H9 (cell line): Measurements from ENCODE around the gene HBZ. TPM values are rescaled to one million over a fixed set of nuclear protein-coding genes. Genes with fewer than 3 reads are reported as not detected.

Experiments
- DNase-seq: peaks from one replicate; pipeline ENCODE4 v3.0.0-alpha.2; 2017
- H2AFZ ChIP-seq: one replicate; pipeline ENCODE4 v1.6.1; 2013; ENCODE audit warnings: mild to moderate bottlenecking, low read length, control low read depth, moderate library complexity
- H2AK5ac ChIP-seq: 2 replicates; pipeline ENCODE4 v1.6.1; 2013; ENCODE audit warnings: low read length, control low read depth, mixed read lengths; ENCODE audit not compliant: insufficient read length
- H2BK120ac ChIP-seq: one replicate; pipeline ENCODE4 v1.6.1; 2013; ENCODE audit warnings: low read depth, mild to moderate bottlenecking, low read length, control low read depth, inconsistent platforms; ENCODE audit not compliant: poor library complexity, severe bottlenecking
- H2BK12ac ChIP-seq: 2 replicates; pipeline ENCODE4 v1.6.1; 2013; ENCODE audit warnings: low read length, control low read depth, mixed read lengths, low read depth; ENCODE audit not compliant: insufficient read length
- H2BK15ac ChIP-seq: 2 replicates; pipeline ENCODE4 v1.6.1; 2013; ENCODE audit warnings: low read depth, low read length, control low read depth
- H2BK20ac ChIP-seq: one replicate; pipeline ENCODE4 v1.6.1; 2013; ENCODE audit warnings: low read depth, mild to moderate bottlenecking, low read length, control low read depth, inconsistent platforms; ENCODE audit not compliant: poor library complexity, severe bottlenecking
- H2BK5ac ChIP-seq: 2 replicates; pipeline ENCODE4 v1.6.1; 2013; ENCODE audit warnings: low read length, control low read depth, mixed read lengths; ENCODE audit not compliant: insufficient read length
- H3K14ac ChIP-seq: 2 replicates; pipeline ENCODE4 v1.6.1; 2013; ENCODE audit warnings: low read length, control low read depth; ENCODE audit not compliant: insufficient read depth
- H3K18ac ChIP-seq: 2 replicates; pipeline ENCODE4 v1.6.1; 2013; ENCODE audit warnings: low read depth, mild to moderate bottlenecking, mixed read lengths, low read length, control low read depth; ENCODE audit not compliant: insufficient read length
- H3K23ac ChIP-seq: 2 replicates; pipeline ENCODE4 v1.6.1; 2013; ENCODE audit warnings: low read length, control low read depth, mixed read lengths, low read depth; ENCODE audit not compliant: insufficient read length
- H3K23me2 ChIP-seq: 2 replicates; pipeline ENCODE4 v1.6.1; 2013; ENCODE audit warnings: low read depth, mild to moderate bottlenecking, mixed read lengths, low read length, control low read depth; ENCODE audit not compliant: insufficient read length, poor library complexity, severe bottlenecking
- H3K27ac ChIP-seq: 2 replicates; pipeline ENCODE4 v1.5.1; 2013; ENCODE audit warnings: low read length, control low read depth, mixed read lengths, low read depth; ENCODE audit not compliant: insufficient read length
- H3K27me3 ChIP-seq: 2 replicates; pipeline ENCODE4 v1.6.1; 2013; ENCODE audit warnings: low read length, control low read depth, inconsistent platforms; ENCODE audit not compliant: insufficient read depth
- H3K4ac ChIP-seq: 2 replicates; pipeline ENCODE4 v1.6.1; 2013; ENCODE audit warnings: low read depth, mild to moderate bottlenecking, control low read depth, inconsistent platforms, low read length, moderate library complexity
- H3K4me1 ChIP-seq: 2 replicates; pipeline ENCODE4 v1.6.1; 2013; ENCODE audit warnings: low read length, control low read depth, inconsistent platforms; ENCODE audit not compliant: insufficient read depth
- H3K4me2 ChIP-seq: 2 replicates; pipeline ENCODE4 v1.6.1; 2013; ENCODE audit warnings: low read length, control low read depth, mixed read lengths; ENCODE audit not compliant: insufficient read length, insufficient read depth
- H3K56ac ChIP-seq: 2 replicates; pipeline ENCODE4 v1.6.1; 2013; ENCODE audit warnings: low read depth, mild to moderate bottlenecking, mixed read lengths, low read length, control low read depth; ENCODE audit not compliant: insufficient read length
- H3K79me1 ChIP-seq: 2 replicates; pipeline ENCODE4 v1.6.1; 2013; ENCODE audit warnings: low read depth, mild to moderate bottlenecking, moderate library complexity, low read length, control low read depth, inconsistent platforms; ENCODE audit not compliant: insufficient read depth, poor library complexity, severe bottlenecking
- H3K79me2 ChIP-seq: 2 replicates; pipeline ENCODE4 v1.6.1; 2013; ENCODE audit warnings: low read length, control low read depth, inconsistent platforms; ENCODE audit not compliant: insufficient read depth
- H3K9ac ChIP-seq: 2 replicates; pipeline ENCODE4 v1.6.1; 2013; ENCODE audit warnings: low read length, control low read depth, mixed read lengths; ENCODE audit not compliant: insufficient read length; ENCODE audit errors: extremely low read depth
- H3K9me3 ChIP-seq: one replicate; pipeline ENCODE4 v1.6.1; 2013; ENCODE audit warnings: low read depth, low read length, inconsistent platforms; ENCODE audit not compliant: control insufficient read depth
- H3T11ph ChIP-seq: one replicate; pipeline ENCODE4 v1.6.1; 2013; ENCODE audit warnings: mild to moderate bottlenecking, low read length, control low read depth, inconsistent platforms
- H4K20me1 ChIP-seq: one replicate; pipeline ENCODE4 v1.6.1; 2013; ENCODE audit not compliant: control insufficient read depth, insufficient read length, insufficient read depth
- H4K5ac ChIP-seq: 2 replicates; pipeline ENCODE4 v1.6.1; 2013; ENCODE audit warnings: low read depth, mild to moderate bottlenecking, mixed read lengths, low read length, control low read depth; ENCODE audit not compliant: insufficient read length
- H4K8ac ChIP-seq: replicated peaks from 2 replicates; pipeline ENCODE4 v1.6.1; 2013; ENCODE audit warnings: low read length, control low read depth, mixed read lengths, low read depth; ENCODE audit not compliant: insufficient read length
- H4K91ac ChIP-seq: 2 replicates; pipeline ENCODE4 v1.6.1; 2013; ENCODE audit warnings: low read depth, mild to moderate bottlenecking, moderate library complexity, mixed read lengths, low read length, control low read depth; ENCODE audit not compliant: insufficient read length
- H3K27ac Mint-ChIP-seq, 3 experiments: 2 replicates in 2 of 3; 3 replicates in 1 of 3; pipeline ENCODE4 v1.8.0; 2020 to 2021; ENCODE audit warnings: mixed read lengths in 3 of 3, mild to moderate bottlenecking in 1 of 3, moderate library complexity in 1 of 3
- H3K27me3 Mint-ChIP-seq: 2 replicates; pipeline ENCODE4 v1.8.0; 2021; ENCODE audit warnings: low read depth, mild to moderate bottlenecking, moderate library complexity, mixed read lengths
- H3K36me3 Mint-ChIP-seq, 3 experiments: 2 replicates in 2 of 3; 3 replicates in 1 of 3; pipeline ENCODE4 v1.8.0; 2020 to 2021; ENCODE audit warnings: low read depth in 3 of 3, mixed read lengths in 3 of 3; ENCODE audit not compliant: insufficient read depth in 1 of 3
- H3K4me1 Mint-ChIP-seq, 2 experiments: 2 replicates each; pipeline ENCODE4 v1.8.0; 2020; ENCODE audit warnings: mixed read lengths in 2 of 2
- H3K4me3 Mint-ChIP-seq, 2 experiments: 2 replicates in 1 of 2; 3 replicates in 1 of 2; pipeline ENCODE4 v1.8.0; 2020 to 2021; ENCODE audit warnings: mild to moderate bottlenecking in 2 of 2, mixed read lengths in 2 of 2, moderate library complexity in 1 of 2
- H3K9me3 Mint-ChIP-seq, 2 experiments: 2 replicates in 1 of 2; 3 replicates in 1 of 2; pipeline ENCODE4 v1.8.0; 2020; ENCODE audit warnings: mild to moderate bottlenecking in 2 of 2, mixed read lengths in 2 of 2, moderate library complexity in 1 of 2
- CTCF ChIP-seq: fragments of 200-600 bp; sonication (generic); conservative IDR thresholded peaks from 3 replicates; pipeline ENCODE4 v1.8.0; 2021; ENCODE audit warnings: antibody characterized with exemption, mild to moderate bottlenecking
- WGBS: extraction: QIAGEN DNeasy Blood & Tissue Kit; methylation state at CpG from one replicate; pipeline ENCODE4 v1.1.7; 2013; ENCODE audit warnings: missing lambda C conversion rate, low lambda C conversion rate, mixed read lengths; ENCODE audit not compliant: insufficient read length; ENCODE audit errors: extremely low coverage; 5-methylcytosine and 5-hydroxymethylcytosine counted together
- total RNA-seq: library from RNA; stranded (reverse); gene quantifications from 2 replicates; pipeline ENCODE4 v1.2.1, GENCODE V29; 2021

HBZ gene
- total RNA-seq, 1 experiment from 2014 or later, result not detected

- WGBS, result no CpG with 5 or more reads among the region's 15 CpGs
- Histone ChIP-seq H3K23ac (no peak overlapping the region), H2BK15ac (no peak overlapping the region), H2BK5ac (no peak overlapping the region), H3K56ac (no peak overlapping the region), H3K4me1 (no peaks in the 10 kb centered on the region), H4K8ac (no peak overlapping the region), H3K9me3 (no peaks in the 10 kb centered on the region), H4K20me1 (peaks cover 2% of the 10 kb centered on the region), H3K27ac (no peak overlapping the region), H2BK20ac (no peak overlapping the region), H3K79me2 (no peaks in the 10 kb centered on the region), H4K91ac (no peak overlapping the region), H3K27me3 (no peaks in the 10 kb centered on the region), H2AFZ (no peak overlapping the region), H3K18ac (no peak overlapping the region), H3K14ac (no peak overlapping the region), H2AK5ac (no peak overlapping the region), H3K23me2 (no peaks in the 10 kb centered on the region), H3K79me1 (no peaks in the 10 kb centered on the region), H2BK120ac (no peak overlapping the region), H3T11ph (no peak overlapping the region), H4K5ac (no peak overlapping the region), H3K4me2 (no peak overlapping the region), H3K4ac (no peak overlapping the region), H2BK12ac (no peak overlapping the region), H3K9ac (no peak overlapping the region)
- DNase-seq, result no peak
- Mint-ChIP-seq H3K36me3 (peaks cover 64 to 95% (median 84%) of the 10 kb centered on the region in 3 experiments), H3K9me3 (no peaks in the 10 kb centered on the region), H3K27me3 (no peaks in the 10 kb centered on the region), H3K4me3 (no peak overlapping the region), H3K4me1 (no peaks in the 10 kb centered on the region), H3K27ac (no peak overlapping the region)
- no peak for TF ChIP-seq CTCF
Measured at GRCh38 chr16:193441-193840, 41.0 kb downstream of the HBZ start.
